Measurements from ENCODE around the gene PKHD1.

PKHD1 gene

GRCh38 chr6:51620971-51621370 is 466.4 kb downstream of the PKHD1 start:
- FAIRE-seq = no peak
- no peak for DNase-seq (ENCODE audit: insufficient read length, low spot score)
- TF ChIP-seq POLR2A (IDR thresholded peaks at IDR 0.05; ENCODE audit: low read depth, low read length) = no peak

GRCh38 chr6:51619042-51619799 is 468.2 kb downstream of the PKHD1 start:
- DNase-seq (ENCODE audit: insufficient read length, low spot score) (no peak), FAIRE-seq (no peak)
- TF ChIP-seq POLR2A (IDR thresholded peaks at IDR 0.05; ENCODE audit: low read depth, low read length) = no peak

DNA sequence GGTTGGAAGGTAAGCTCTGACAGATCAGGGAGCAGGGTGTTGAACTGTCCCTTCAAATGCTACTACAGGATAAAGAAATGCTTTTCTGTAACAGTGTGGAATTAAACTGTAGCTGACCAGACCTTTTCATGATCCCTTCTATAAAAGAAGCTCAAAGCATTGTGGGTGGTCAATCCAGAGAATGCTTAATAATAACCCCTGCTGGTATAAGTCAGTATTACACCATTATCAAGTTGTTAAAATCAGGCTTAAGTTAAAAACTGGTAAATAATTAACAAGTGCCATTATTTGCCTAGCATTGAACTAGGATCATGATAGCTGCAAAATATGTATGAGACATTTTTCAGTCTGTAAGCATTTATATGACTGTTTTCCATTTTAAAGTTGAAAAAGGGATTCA is 468.9 kb downstream of the PKHD1 start:
- peak; percentile 60 for FAIRE-seq
- no peak for TF ChIP-seq POLR2A (IDR thresholded peaks at IDR 0.05; ENCODE audit: low read depth, low read length)
- no peak for DNase-seq (ENCODE audit: insufficient read length, low spot score)

GRCh38 chr6:51617751-51618150 is 469.7 kb downstream of the PKHD1 start:
- no peak for TF ChIP-seq POLR2A (IDR thresholded peaks at IDR 0.05; ENCODE audit: low read depth, low read length)
- no peak for DNase-seq (ENCODE audit: insufficient read length, low spot score)

DNA sequence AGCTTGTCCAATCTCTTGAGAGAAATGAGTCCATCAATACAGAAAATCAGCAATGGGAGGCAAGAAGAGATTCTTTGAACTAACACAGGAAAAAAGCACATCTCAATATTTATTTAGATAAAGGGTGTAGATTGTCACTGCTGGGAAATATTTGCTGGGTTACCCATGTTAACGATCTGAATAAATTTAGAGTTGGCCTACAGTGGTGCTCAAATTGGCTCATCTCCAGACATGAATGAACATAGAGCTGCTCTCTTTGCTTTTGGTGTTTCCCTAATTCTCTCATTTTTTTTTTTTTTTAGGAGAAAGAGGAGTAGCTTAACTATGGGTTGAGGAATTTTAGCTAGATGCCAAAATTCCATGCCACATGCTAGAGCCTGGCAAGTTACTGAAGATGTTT is 471.2 kb downstream of the PKHD1 start:
- no peak for TF ChIP-seq POLR2A (IDR thresholded peaks at IDR 0.05; ENCODE audit: low read depth, low read length)
- DNase-seq (ENCODE audit: insufficient read length, low spot score) = no peak

More at GRCh38 chr6:51617751-51618150, 469.7 kb downstream of the PKHD1 start:
- no peak for FAIRE-seq

GRCh38 chr6:51614725-51615124 is 472.7 kb downstream of the PKHD1 start:
- no peak for DNase-seq (ENCODE audit: insufficient read length, low spot score)
- no peak for TF ChIP-seq POLR2A (IDR thresholded peaks at IDR 0.05; ENCODE audit: low read depth, low read length)
- FAIRE-seq = no peak

More for the DNA sequence above, 471.2 kb downstream of the PKHD1 start:
- no peak for FAIRE-seq

DNA sequence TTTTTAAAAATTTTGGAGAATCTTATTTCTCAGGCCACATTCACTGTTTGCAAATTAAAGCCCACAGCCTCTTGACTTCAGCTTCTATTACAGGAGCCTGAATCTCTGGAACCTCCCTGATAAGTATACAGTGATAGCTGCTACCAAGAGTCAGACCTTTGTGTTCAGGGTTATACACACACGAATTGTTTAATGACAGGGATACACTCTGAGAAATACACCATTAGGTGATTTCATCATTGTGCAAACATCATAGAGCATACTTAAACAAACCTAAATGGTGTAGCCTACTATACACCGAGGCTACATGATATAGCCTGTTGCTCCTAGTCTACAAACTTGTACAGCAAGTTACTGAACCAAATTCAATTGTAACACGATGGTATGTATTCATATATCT is 473.9 kb downstream of the PKHD1 start:
- DNase-seq (ENCODE audit: insufficient read length, low spot score) (no peak), FAIRE-seq (no peak)
- TF ChIP-seq POLR2A (IDR thresholded peaks at IDR 0.05; ENCODE audit: low read depth, low read length) = no peak

- DNase-seq (ENCODE audit: insufficient read length, low spot score) (no peak), FAIRE-seq (no peak)
- no peak for TF ChIP-seq POLR2A (IDR thresholded peaks at IDR 0.05; ENCODE audit: low read depth, low read length)
Observed at GRCh38 chr6:51608932-51609331, 478.5 kb downstream of the PKHD1 start.

GRCh38 chr6:51608383-51608782 is 479.0 kb downstream of the PKHD1 start:
- DNase-seq (ENCODE audit: insufficient read length, low spot score) = no peak
- no peak for FAIRE-seq
- TF ChIP-seq POLR2A (IDR thresholded peaks at IDR 0.05; ENCODE audit: low read depth, low read length) = no peak

GRCh38 chr6:51600514-51600913 is 486.9 kb downstream of the PKHD1 start:
- no peak for DNase-seq (ENCODE audit: insufficient read length, low spot score)
- no peak for FAIRE-seq
- no peak for TF ChIP-seq POLR2A (IDR thresholded peaks at IDR 0.05; ENCODE audit: low read depth, low read length)

DNA sequence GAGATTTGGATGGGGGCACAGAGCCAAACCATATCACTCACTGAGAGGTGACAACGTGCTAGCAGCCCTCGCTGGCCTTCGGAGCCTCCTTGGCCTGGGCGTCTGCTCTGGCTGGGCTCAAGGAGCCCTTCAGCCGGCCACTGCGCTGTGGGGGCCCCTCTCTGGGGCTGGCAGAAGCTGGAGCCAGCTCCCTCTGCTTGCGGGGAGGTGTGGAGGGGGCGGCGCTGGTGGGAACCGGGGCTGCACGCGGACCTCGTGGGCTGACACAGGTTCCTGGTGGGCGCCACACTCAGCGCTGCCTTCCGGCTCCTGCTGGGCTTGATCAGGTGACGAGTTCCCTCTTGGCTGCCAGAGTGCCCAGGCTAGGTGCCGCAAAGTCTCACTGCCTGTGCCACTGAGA is 489.2 kb downstream of the PKHD1 start:
- DNase-seq (ENCODE audit: insufficient read length, low spot score) (no peak), FAIRE-seq (no peak)
- TF ChIP-seq POLR2A (IDR thresholded peaks at IDR 0.05; ENCODE audit: low read depth, low read length) = no peak

DNA sequence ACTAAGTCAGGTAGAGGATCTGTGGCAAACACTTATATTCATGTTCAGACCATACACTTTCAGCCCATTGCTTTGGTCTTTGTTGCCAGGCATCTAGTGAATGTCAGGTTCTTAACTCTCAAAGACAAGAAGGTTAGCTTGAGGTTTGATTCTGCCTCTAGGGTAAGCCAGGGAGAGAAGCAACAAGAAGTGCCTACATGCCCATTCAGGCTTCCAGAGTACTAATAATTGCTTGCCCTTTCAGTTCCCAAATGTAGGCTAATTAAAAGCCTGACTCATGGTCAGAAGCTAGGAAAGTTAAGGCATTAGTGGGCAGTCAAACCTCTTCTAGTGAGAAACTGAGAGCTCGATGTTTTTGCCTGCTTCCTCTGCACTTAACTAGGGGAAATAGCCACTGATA is 492.4 kb downstream of the PKHD1 start:
- TF ChIP-seq POLR2A (IDR thresholded peaks at IDR 0.05; ENCODE audit: low read depth, low read length) = no peak
- DNase-seq (ENCODE audit: insufficient read length, low spot score) (no peak), FAIRE-seq (no peak)

DNA sequence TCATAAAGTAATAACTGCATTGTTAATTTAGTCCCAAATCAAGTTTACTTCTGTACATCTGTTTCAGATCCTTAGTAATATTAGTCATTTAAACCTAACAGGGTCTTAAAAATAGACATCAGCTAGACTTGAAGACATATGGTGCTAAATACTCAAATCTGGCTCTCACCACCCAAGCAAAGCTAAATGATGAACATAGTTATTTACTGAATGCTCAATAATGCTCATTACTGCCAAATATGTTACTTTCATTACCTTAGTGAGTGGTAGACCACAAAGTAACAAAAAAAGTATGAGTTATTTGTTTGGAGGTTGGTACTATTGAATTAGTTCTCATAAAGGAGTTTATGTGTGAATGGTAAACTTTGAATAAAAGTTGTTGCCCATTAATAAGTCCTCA is 502.1 kb downstream of the PKHD1 start:
- no peak for FAIRE-seq
- DNase-seq (ENCODE audit: insufficient read length, low spot score) = no peak
- no peak for TF ChIP-seq POLR2A (IDR thresholded peaks at IDR 0.05; ENCODE audit: low read depth, low read length)

- DNase-seq (ENCODE audit: insufficient read length, low spot score) = no peak
- TF ChIP-seq POLR2A (IDR thresholded peaks at IDR 0.05; ENCODE audit: low read depth, low read length) = no peak
- no peak for FAIRE-seq
Observed at GRCh38 chr6:51584163-51584562, 503.2 kb downstream of the PKHD1 start.

DNA sequence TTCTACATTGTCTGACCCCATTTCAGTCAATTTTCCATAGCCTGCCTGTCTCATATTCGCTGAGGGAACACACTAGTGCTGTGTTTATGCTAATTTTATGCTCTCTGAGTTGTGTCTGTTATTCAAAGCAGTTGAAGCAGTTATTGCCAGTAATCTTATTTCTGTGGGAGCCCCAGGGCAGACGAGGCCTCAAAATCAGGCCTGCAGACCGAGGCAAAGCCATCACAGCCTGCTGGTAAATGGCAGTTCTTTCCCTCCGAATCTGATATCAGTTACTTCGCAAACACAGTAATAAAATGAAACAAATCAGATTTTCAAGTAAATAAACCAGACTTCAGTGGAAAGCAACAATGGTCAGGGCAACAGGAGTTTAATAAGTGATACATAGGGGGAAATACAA is 508.4 kb downstream of the PKHD1 start:
- DNase-seq (ENCODE audit: insufficient read length, low spot score) = no peak
- no peak for FAIRE-seq
- TF ChIP-seq POLR2A (IDR thresholded peaks at IDR 0.05; ENCODE audit: low read depth, low read length) = no peak

Measured in H54 (cell line).